HepG2 (cell line): ENCODE measurements around the gene CACNA2D3. TPM values are rescaled to one million over a fixed set of nuclear protein-coding genes. Genes with fewer than 3 reads are reported as not detected.

Source experiments
- ARNT ChIP-seq: fragments of 450-650 bp; IDR thresholded peaks from 2 replicates; pipeline ENCODE4 v1.6.1; 2017
- CC2D1A ChIP-seq: sonication (generic); formaldehyde crosslinking; IDR thresholded peaks from 2 replicates; pipeline ENCODE4 v1.8.1; 2023; ENCODE audit warnings: mild to moderate bottlenecking, missing genetic modification reagents
- CHCHD3 ChIP-seq: sonication (generic); formaldehyde crosslinking; IDR thresholded peaks from 2 replicates; pipeline ENCODE4 v1.8.0; 2022; ENCODE audit warnings: mild to moderate bottlenecking, missing genetic modification reagents, moderate library complexity
- FLYWCH1 ChIP-seq: sonication (generic); formaldehyde crosslinking; IDR thresholded peaks from 2 replicates; pipeline ENCODE4 v1.8.1; 2023; ENCODE audit warnings: mild to moderate bottlenecking, missing genetic modification reagents
- MEIS2 ChIP-seq: sonication (generic); formaldehyde crosslinking; IDR thresholded peaks from 2 replicates; pipeline ENCODE4 v1.9.0; 2021; ENCODE audit warnings: mild to moderate bottlenecking, missing genetic modification reagents
- MIER2 ChIP-seq: IDR thresholded peaks from 2 replicates; pipeline ENCODE4 v1.6.1; 2016; ENCODE audit warnings: missing biosample characterization, missing genetic modification reagents
- SP2 ChIP-seq: sonication (generic); formaldehyde crosslinking; IDR thresholded peaks from 2 replicates; pipeline ENCODE4 v1.5.1; 2020; ENCODE audit warnings: mild to moderate bottlenecking, missing genetic modification reagents
- SP4 ChIP-seq: sonication (generic); formaldehyde crosslinking; IDR thresholded peaks from 2 replicates; pipeline ENCODE4 v1.8.1; 2023; ENCODE audit warnings: mild to moderate bottlenecking, missing genetic modification reagents
- TOPORS ChIP-seq: sonication (generic); formaldehyde crosslinking; IDR thresholded peaks from 2 replicates; pipeline ENCODE4 v1.8.0; 2023; ENCODE audit warnings: mild to moderate bottlenecking, missing genetic modification reagents
- ZBTB39 ChIP-seq: sonication (generic); formaldehyde crosslinking; IDR thresholded peaks from 2 replicates; pipeline ENCODE4 v1.5.0; 2020; ENCODE audit warnings: missing genetic modification reagents
- ZNF3 ChIP-seq: IDR thresholded peaks from 2 replicates; pipeline ENCODE4 v1.7.0; 2017; ENCODE audit warnings: inconsistent platforms
- ZNF354B ChIP-seq: sonication (generic); formaldehyde crosslinking; IDR thresholded peaks from 2 replicates; pipeline ENCODE4 v1.8.0; 2022; ENCODE audit warnings: mild to moderate bottlenecking, missing genetic modification reagents
- ZNF362 ChIP-seq: sonication (generic); formaldehyde crosslinking; IDR thresholded peaks from 2 replicates; pipeline ENCODE4 v1.4.0; 2020; ENCODE audit warnings: missing genetic modification reagents, mild to moderate bottlenecking, borderline replicate concordance
- polyA plus RNA-seq, 8 experiments: library from polyadenylated mRNA; depleted of rRNA in 3 of 8; stranded (reverse) in 7 of 8; unstranded in 1 of 8; fragments of >200 nt; fragmentation: Illumina TruSeq in 4 of 8; extraction: Trizol in 4 of 8; gene quantifications; 2 replicates each; pipeline versions ENCODE4 v1.2.1 to v1.2.3, GENCODE V29; 2011 to 2016; ENCODE audit warnings: low read depth in 4 of 8, missing spikeins in 1 of 8, mixed read lengths in 1 of 8; ENCODE audit not compliant: insufficient read depth in 1 of 8
- total RNA-seq, 5 experiments: library from RNA; depleted of rRNA; stranded (reverse); fragments of >200 nt; fragmentation: Illumina TruSeq; extraction: Trizol; gene quantifications; 2 replicates each; pipeline ENCODE4 v1.2.3, GENCODE V29; 2016; ENCODE audit warnings: low read depth in 1 of 5
- TF ChIP-seq, protein P1 (sequence below): sonication (generic); formaldehyde crosslinking; IDR thresholded peaks from 2 replicates; pipeline ENCODE4 v1.5.1; 2020; ENCODE audit warnings: mild to moderate bottlenecking, missing genetic modification reagents, moderate library complexity

The CACNA2D3 gene
- total and polyA plus RNA-seq, 2 of the 13 experiments (the other 11 are each of a cell fraction or from before 2014, with no cell fraction given) = not detected

DNA sequence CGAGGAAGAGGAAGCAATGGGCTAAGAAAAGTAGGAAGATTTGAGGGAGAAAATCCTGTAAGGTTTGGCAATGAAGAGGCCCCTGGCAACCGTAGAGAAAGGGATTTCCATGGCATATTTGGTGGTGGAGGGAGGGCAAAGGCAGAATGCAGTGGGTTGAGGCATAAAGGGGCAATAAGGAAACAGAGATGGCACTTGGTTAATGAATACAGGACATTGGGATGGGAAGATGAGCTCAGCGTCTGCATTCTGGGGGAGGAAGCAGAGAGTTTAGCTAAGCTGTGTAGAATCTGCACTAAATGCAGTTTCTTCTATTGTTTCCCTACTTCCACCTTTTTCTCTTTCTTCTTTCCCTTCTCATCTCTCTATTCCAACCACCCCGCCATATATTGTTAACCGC is 721.9 kb downstream of the CACNA2D3 start (continued):
- TF ChIP-seq ZNF362 (no peak), ARNT (no peak), CHCHD3 (CRISPR knock-in tag) (no peak), FLYWCH1 (CRISPR knock-in tag) (no peak), MEIS2 (no peak), ZBTB39 (CRISPR knock-in tag) (no peak), ZNF354B (no peak), TOPORS (no peak), CC2D1A (CRISPR knock-in tag) (no peak), SP4 (CRISPR knock-in tag) (no peak), ZNF3 (CRISPR knock-in tag) (no peak), MIER2 (CRISPR knock-in tag) (no peak), SP2 (no peak)
- TF ChIP-seq, protein P1, sequence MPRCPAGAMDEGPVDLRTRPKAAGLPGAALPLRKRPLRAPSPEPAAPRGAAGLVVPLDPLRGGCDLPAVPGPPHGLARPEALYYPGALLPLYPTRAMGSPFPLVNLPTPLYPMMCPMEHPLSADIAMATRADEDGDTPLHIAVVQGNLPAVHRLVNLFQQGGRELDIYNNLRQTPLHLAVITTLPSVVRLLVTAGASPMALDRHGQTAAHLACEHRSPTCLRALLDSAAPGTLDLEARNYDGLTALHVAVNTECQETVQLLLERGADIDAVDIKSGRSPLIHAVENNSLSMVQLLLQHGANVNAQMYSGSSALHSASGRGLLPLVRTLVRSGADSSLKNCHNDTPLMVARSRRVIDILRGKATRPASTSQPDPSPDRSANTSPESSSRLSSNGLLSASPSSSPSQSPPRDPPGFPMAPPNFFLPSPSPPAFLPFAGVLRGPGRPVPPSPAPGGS (CRISPR knock-in tag) = no peak
